Dermis blood vessel endothelial cell (primary cell): Measurements from ENCODE around the gene HGD. TPM values are rescaled to one million over a fixed set of nuclear protein-coding genes. Genes with fewer than 3 reads are reported as not detected.
"Not testable (repeated sequence)": the region's sequence is repeated elsewhere in the genome, so short reads cannot be mapped to it uniquely, and the experiment has no call there.

Experiments used
- DNase-seq: peaks from one replicate; pipeline ENCODE4 v3.0.0; 2010
- total RNA-seq: library from RNA; depleted of rRNA; stranded (reverse); fragments of >200 nt; gene quantifications from 2 replicates; pipeline ENCODE4 v1.2.3, GENCODE V29; 2014

The HGD gene
- total RNA-seq, 1 donor from 2014 or later = 2.4 TPM

GRCh38 chr3:120678984-120679383 is 3.1 kb downstream of the HGD start:
- DNase-seq = no peak

GRCh38 chr3:120678331-120678947 is 3.6 kb downstream of the HGD start:
- DNase-seq = peak; percentile 95

GRCh38 chr3:120677193-120677592 is 4.8 kb downstream of the HGD start:
- not testable (repeated sequence) for DNase-seq

GRCh38 chr3:120673116-120673515 is 8.9 kb downstream of the HGD start:
- no peak for DNase-seq

GRCh38 chr3:120670576-120670975 is 11.5 kb downstream of the HGD start:
- no peak for DNase-seq

- DNase-seq = no peak
Observed at GRCh38 chr3:120664926-120665325, 17.1 kb downstream of the HGD start.

- no peak for DNase-seq
Observed at GRCh38 chr3:120661945-120662344, 20.1 kb downstream of the HGD start.

- DNase-seq = no peak
Observed at GRCh38 chr3:120661106-120661905, 20.7 kb downstream of the HGD start.

GRCh38 chr3:120659834-120660233 is 22.2 kb downstream of the HGD start:
- no peak for DNase-seq

- no peak for DNase-seq
Observed at GRCh38 chr3:120659285-120659684, 22.8 kb downstream of the HGD start.

GRCh38 chr3:120652896-120653545 is 29.0 kb downstream of the HGD start:
- DNase-seq = no peak

GRCh38 chr3:120652281-120652680 is 29.8 kb downstream of the HGD start:
- no peak for DNase-seq

- no peak for DNase-seq
Observed at GRCh38 chr3:120650311-120650710, 31.7 kb downstream of the HGD start.

GRCh38 chr3:120649830-120650233 is 32.2 kb downstream of the HGD start:
- DNase-seq = no peak

GRCh38 chr3:120648290-120648689 is 33.7 kb downstream of the HGD start:
- no peak for DNase-seq

GRCh38 chr3:120646771-120647432 is 35.1 kb downstream of the HGD start:
- DNase-seq = no peak

- peak; percentile 23 for DNase-seq
Observed at GRCh38 chr3:120645083-120645845, 36.8 kb downstream of the HGD start.

GRCh38 chr3:120642368-120642948 is 39.6 kb downstream of the HGD start:
- peak; percentile 75 for DNase-seq

GRCh38 chr3:120641696-120642246 is 40.3 kb downstream of the HGD start:
- DNase-seq = no peak

GRCh38 chr3:120640231-120640630 is 41.8 kb downstream of the HGD start:
- no peak for DNase-seq

- DNase-seq = not testable (repeated sequence)
Observed at GRCh38 chr3:120638820-120639219, 43.2 kb downstream of the HGD start.
